CD14-positive monocyte (primary cell): ENCODE measurements around the gene PLEKHO1. TPM values are rescaled to one million over a fixed set of nuclear protein-coding genes. Genes with fewer than 3 reads are reported as not detected.
"Not testable (repeated sequence)": the region's sequence is repeated elsewhere in the genome, so short reads cannot be mapped to it uniquely, and the experiment has no call there.

Source experiments
- DNase-seq, 3 donors: peaks; one replicate each; pipeline ENCODE4 v3.0.0-alpha.2; 2011 to 2022
- H2AFZ ChIP-seq: 2 replicates; pipeline ENCODE4 v1.6.0; 2012; ENCODE audit warnings: mild to moderate bottlenecking, low read depth, low read length, inconsistent platforms; ENCODE audit not compliant: insufficient read depth, poor library complexity, severe bottlenecking
- H3K27ac ChIP-seq, 2 donors: 1 replicate in 1 of 2; 2 replicates in 1 of 2; pipeline ENCODE4 v1.5.1; 2012 to 2013; ENCODE audit warnings: low read length in 2 of 2, control low read depth in 1 of 2, inconsistent platforms in 1 of 2, low read depth in 1 of 2, mild to moderate bottlenecking in 1 of 2
- H3K27me3 ChIP-seq, 2 donors: one replicate each; pipeline versions ENCODE4 v1.6.0 to v1.6.1; 2011 to 2013; ENCODE audit warnings: low read length in 2 of 2; ENCODE audit not compliant: control insufficient read depth in 2 of 2, insufficient read depth in 2 of 2
- H3K36me3 ChIP-seq, 2 donors: replicated peaks in 1 of 2; 1 replicate in 1 of 2; 2 replicates in 1 of 2; pipeline versions ENCODE4 v1.5.1 to v1.6.1; 2012 to 2013; ENCODE audit warnings: low read length in 2 of 2, control low read depth in 1 of 2, inconsistent platforms in 1 of 2, mild to moderate bottlenecking in 1 of 2; ENCODE audit not compliant: insufficient read depth in 2 of 2, control insufficient read depth in 1 of 2
- H3K4me1 ChIP-seq, 2 donors: 1 replicate in 1 of 2; 2 replicates in 1 of 2; pipeline versions ENCODE4 v1.5.1 to v1.6.1; 2012 to 2013; ENCODE audit warnings: low read length in 2 of 2, control low read depth in 1 of 2, inconsistent platforms in 1 of 2, mild to moderate bottlenecking in 1 of 2, moderate library complexity in 1 of 2; ENCODE audit not compliant: insufficient read depth in 2 of 2, control insufficient read depth in 1 of 2
- H3K4me2 ChIP-seq: replicated peaks from 2 replicates; pipeline ENCODE3; 2012; ENCODE audit warnings: low read length, moderate library complexity, mild to moderate bottlenecking; ENCODE audit not compliant: poor library complexity, severe bottlenecking; ENCODE audit errors: extremely low read depth
- H3K4me3 ChIP-seq, 3 experiments: fragments of 200-600 bp in 1 of 3; sonication (generic) in 1 of 3; replicated peaks in 1 of 3; 1 replicate in 2 of 3; 2 replicates in 1 of 3; pipeline ENCODE4 v1.5.1; 2011 to 2013; ENCODE audit warnings: low read length in 3 of 3, mild to moderate bottlenecking in 3 of 3, control low read depth in 2 of 3, low read depth in 2 of 3, inconsistent platforms in 1 of 3, moderate library complexity in 1 of 3
- H3K79me2 ChIP-seq: 2 replicates; pipeline ENCODE4 v1.6.0; 2012; ENCODE audit warnings: mild to moderate bottlenecking, control low read depth, inconsistent platforms, low read length, moderate library complexity; ENCODE audit not compliant: insufficient read depth
- H3K9ac ChIP-seq: 2 replicates; pipeline ENCODE4 v1.6.0; 2017; ENCODE audit warnings: low read length, mild to moderate bottlenecking; ENCODE audit not compliant: insufficient read depth, poor library complexity, severe bottlenecking
- H3K9me3 ChIP-seq, 2 donors: replicated peaks in 1 of 2; 1 replicate in 1 of 2; 2 replicates in 1 of 2; pipeline versions ENCODE4 v1.5.1 to v1.6.1; 2012 to 2013; ENCODE audit warnings: low read length in 2 of 2, control low read depth in 1 of 2; ENCODE audit not compliant: control insufficient read depth in 1 of 2, insufficient read depth in 1 of 2
- H4K20me1 ChIP-seq: 2 replicates; pipeline ENCODE4 v1.6.0; 2012; ENCODE audit warnings: mild to moderate bottlenecking, low read length, control low read depth, moderate library complexity; ENCODE audit not compliant: insufficient read depth
- H3K27ac Mint-ChIP-seq, 7 donors: one replicate each; pipeline ENCODE4 v1.8.0; 2020; ENCODE audit warnings: mild to moderate bottlenecking in 7 of 7, mixed read lengths in 7 of 7, moderate library complexity in 6 of 7, inconsistent platforms in 2 of 7
- H3K27me3 Mint-ChIP-seq, 3 donors: one replicate each; pipeline ENCODE4 v1.8.0; 2021 to 2022; ENCODE audit warnings: low read depth in 3 of 3, mild to moderate bottlenecking in 3 of 3, mixed read lengths in 3 of 3, moderate library complexity in 3 of 3, inconsistent platforms in 1 of 3
- H3K36me3 Mint-ChIP-seq, 2 donors: one replicate each; pipeline ENCODE4 v1.8.0; 2020; ENCODE audit warnings: mixed read lengths in 2 of 2, inconsistent platforms in 1 of 2, mild to moderate bottlenecking in 1 of 2
- H3K4me1 Mint-ChIP-seq: one replicate; pipeline ENCODE4 v1.8.0; 2020; ENCODE audit warnings: mild to moderate bottlenecking, mixed read lengths
- H3K4me3 Mint-ChIP-seq, 2 donors: one replicate each; pipeline ENCODE4 v1.8.0; 2020; ENCODE audit warnings: mild to moderate bottlenecking in 2 of 2, mixed read lengths in 2 of 2, moderate library complexity in 1 of 2
- H3K9me3 Mint-ChIP-seq, 7 donors: one replicate each; pipeline ENCODE4 v1.8.0; 2020 to 2022; ENCODE audit warnings: mixed read lengths in 7 of 7, mild to moderate bottlenecking in 6 of 7, moderate library complexity in 6 of 7, inconsistent platforms in 2 of 7
- WGBS: methylation state at CpG from one replicate; pipeline ENCODE4 v1.1.5; 2013; ENCODE audit warnings: missing lambda C conversion rate; ENCODE audit not compliant: insufficient coverage; 5-methylcytosine and 5-hydroxymethylcytosine counted together
- intact Hi-C, 2 donors: fragments of 100-400 bp; cut with micrococcal nuclease; formaldehyde crosslinking; loops; one replicate each; pipeline versions ENCODE4 v1.15.0 to v1.15.1; 2023
- polyA plus RNA-seq, 3 donors: library from polyadenylated mRNA; depleted of rRNA in 1 of 3; unstranded in 2 of 3; stranded (reverse) in 1 of 3; fragments of 300-500 nt in 2 of 3; fragments of >200 nt in 1 of 3; fragmentation: Illumina TruSeq in 2 of 3; gene quantifications; 1 replicate in 2 of 3; 2 replicates in 1 of 3; pipeline ENCODE4 v1.2.3, GENCODE V29; 2012 to 2021
- TF ChIP-seq, protein P1 (sequence below): fragments of 200-600 bp; IDR thresholded peaks from one replicate; pipeline ENCODE4 v1.8.0; 2022; ENCODE audit warnings: antibody characterized with exemption, mild to moderate bottlenecking

Gene PLEKHO1
- polyA plus RNA-seq, 3 donors, result 87.2 to 170 (median 110) TPM

DNA sequence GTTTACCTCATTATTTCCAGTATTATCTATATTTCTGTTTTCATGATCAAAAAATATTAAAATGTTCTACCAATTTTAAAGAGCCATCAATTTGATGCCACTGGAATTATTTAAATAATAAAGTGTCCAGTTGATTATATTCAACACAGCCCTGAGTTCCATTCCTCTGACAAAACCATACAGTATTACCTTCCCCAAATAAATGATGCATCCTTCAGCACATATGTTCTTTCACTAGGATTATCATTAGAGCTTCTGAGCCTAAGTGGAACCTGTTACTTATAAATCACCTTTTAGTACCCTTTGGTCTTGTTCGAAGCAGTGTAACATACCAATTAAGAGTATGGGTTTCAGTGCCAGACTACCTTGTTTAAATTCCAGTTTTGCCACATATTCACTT, 17.3 kb upstream of the PLEKHO1 start:
- Mint-ChIP-seq H3K27ac (no peak overlapping the region), H3K4me1 (peaks cover under 1% of the 10 kb centered on the region), H3K36me3 (peaks cover 22 to 39% of the 10 kb centered on the region in 2 donors), H3K27me3 (no peaks in the 10 kb centered on the region), H3K4me3 (no peak overlapping the region), H3K9me3 (no peaks in the 10 kb centered on the region)
- no peak overlapping the region for H3K9ac ChIP-seq
- no peaks in the 10 kb centered on the region for H4K20me1 ChIP-seq
- no peaks in the 10 kb centered on the region for H3K79me2 ChIP-seq
- no peaks in the 10 kb centered on the region for H3K9me3 ChIP-seq
- H2AFZ ChIP-seq, result no peak overlapping the region
- H3K27ac ChIP-seq, result no peak overlapping the region
- intact Hi-C loops, result no loop called here
- no peak overlapping the region for H3K4me3 ChIP-seq
- no peaks in the 10 kb centered on the region for H3K27me3 ChIP-seq
- no peaks in the 10 kb centered on the region for H3K4me1 ChIP-seq
- no peak for DNase-seq
- WGBS, result no CpG with 5 or more reads among the region's 1 CpG
- TF ChIP-seq, protein P1, sequence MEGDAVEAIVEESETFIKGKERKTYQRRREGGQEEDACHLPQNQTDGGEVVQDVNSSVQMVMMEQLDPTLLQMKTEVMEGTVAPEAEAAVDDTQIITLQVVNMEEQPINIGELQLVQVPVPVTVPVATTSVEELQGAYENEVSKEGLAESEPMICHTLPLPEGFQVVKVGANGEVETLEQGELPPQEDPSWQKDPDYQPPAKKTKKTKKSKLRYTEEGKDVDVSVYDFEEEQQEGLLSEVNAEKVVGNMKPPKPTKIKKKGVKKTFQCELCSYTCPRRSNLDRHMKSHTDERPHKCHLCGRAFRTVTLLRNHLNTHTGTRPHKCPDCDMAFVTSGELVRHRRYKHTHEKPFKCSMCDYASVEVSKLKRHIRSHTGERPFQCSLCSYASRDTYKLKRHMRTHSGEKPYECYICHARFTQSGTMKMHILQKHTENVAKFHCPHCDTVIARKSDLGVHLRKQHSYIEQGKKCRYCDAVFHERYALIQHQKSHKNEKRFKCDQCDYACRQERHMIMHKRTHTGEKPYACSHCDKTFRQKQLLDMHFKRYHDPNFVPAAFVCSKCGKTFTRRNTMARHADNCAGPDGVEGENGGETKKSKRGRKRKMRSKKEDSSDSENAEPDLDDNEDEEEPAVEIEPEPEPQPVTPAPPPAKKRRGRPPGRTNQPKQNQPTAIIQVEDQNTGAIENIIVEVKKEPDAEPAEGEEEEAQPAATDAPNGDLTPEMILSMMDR, result no peak
- H3K4me2 ChIP-seq, result no peak overlapping the region
- H3K36me3 ChIP-seq, result peaks cover 0 to 7% of the 10 kb centered on the region in 2 donors

DNA sequence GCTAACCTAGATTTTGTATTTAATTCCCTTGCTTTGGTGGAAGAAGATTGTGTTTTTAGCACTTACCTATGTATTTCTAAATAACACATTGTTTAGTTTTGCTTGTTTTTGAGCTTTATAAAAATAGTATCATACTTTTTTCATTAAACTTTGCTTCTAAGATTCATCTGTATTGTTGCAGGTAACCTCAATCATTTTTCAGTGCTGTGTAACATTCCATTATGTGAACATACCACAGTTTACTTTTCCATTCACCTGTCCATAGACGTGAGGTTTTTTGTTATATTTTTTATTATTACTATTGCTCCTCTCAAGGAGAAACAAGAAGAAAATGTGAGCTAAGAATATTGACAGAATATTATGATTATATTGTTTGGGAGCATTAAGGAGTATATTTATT, 15.2 kb upstream of the PLEKHO1 start:
- no peaks in the 10 kb centered on the region for H3K4me1 Mint-ChIP-seq
- TF ChIP-seq, protein P1, result no peak
- Histone ChIP-seq H3K27me3 (no peaks in the 10 kb centered on the region), H3K4me2 (no peak overlapping the region), H3K79me2 (no peaks in the 10 kb centered on the region), H3K4me3 (no peak overlapping the region), H3K36me3 (peaks cover 0 to 26% of the 10 kb centered on the region in 2 donors), H4K20me1 (no peaks in the 10 kb centered on the region), H3K4me1 (no peaks in the 10 kb centered on the region), H3K9me3 (no peaks in the 10 kb centered on the region), H3K9ac (no peak overlapping the region), H3K27ac (no peak overlapping the region), H2AFZ (no peak overlapping the region)
- no peaks in the 10 kb centered on the region for H3K27me3 Mint-ChIP-seq
- H3K9me3 Mint-ChIP-seq, result no peaks in the 10 kb centered on the region
- DNase-seq, result no peak
- WGBS, result no CpG with 5 or more reads among the region's 1 CpG
- no peak overlapping the region for H3K4me3 Mint-ChIP-seq
- no peak overlapping the region for H3K27ac Mint-ChIP-seq
- intact Hi-C loops, result no loop called here
- peaks cover 21 to 29% of the 10 kb centered on the region in 2 donors for H3K36me3 Mint-ChIP-seq

DNA sequence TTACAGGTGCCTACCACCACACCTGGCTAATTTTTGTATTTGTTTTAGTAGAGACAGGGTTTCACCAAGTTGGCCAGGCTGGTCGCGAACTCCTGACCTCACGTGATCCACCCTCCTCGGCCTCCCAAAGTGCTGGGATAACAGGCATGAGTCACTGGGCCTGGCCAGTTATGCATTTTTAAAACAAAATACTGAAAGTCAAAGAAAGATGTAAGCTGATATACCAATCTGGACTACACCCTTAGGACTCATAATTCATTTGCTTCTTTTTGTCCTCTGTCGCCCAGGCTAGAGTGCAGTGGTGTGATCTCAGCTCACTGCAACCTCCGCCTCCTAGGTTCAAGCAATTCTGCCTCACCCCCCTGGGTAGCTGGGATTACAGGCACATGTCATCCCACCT, 14.3 kb upstream of the PLEKHO1 start:
- H2AFZ ChIP-seq, H3K9me3 ChIP-seq, H3K4me3 Mint-ChIP-seq, H3K79me2 ChIP-seq, H3K9ac ChIP-seq, H3K27ac ChIP-seq, H3K4me3 ChIP-seq, H3K4me1 Mint-ChIP-seq, H3K4me1 ChIP-seq, H3K4me2 ChIP-seq, H4K20me1 ChIP-seq, H3K9me3 Mint-ChIP-seq, H3K27me3 ChIP-seq, intact Hi-C loops, H3K27me3 Mint-ChIP-seq, DNase-seq: not testable (repeated sequence)
- H3K36me3 ChIP-seq, result peaks cover 0 to 26% of the 10 kb centered on the region in 2 donors
- H3K27ac Mint-ChIP-seq, result peak overlapping the region in 2 of 7 donors; percentile 19 to 45
- H3K36me3 Mint-ChIP-seq, result peaks cover 24 to 29% of the 10 kb centered on the region in 2 donors
- 93% methylated on average over 4 of the region's 6 CpGs for WGBS
